Adrenal gland (tissue), 5 donors: ENCODE measurements around the gene SIRT5.

Source experiments
- POLR2A ChIP-seq, 2 donors: fragments of 450-650 bp; IDR thresholded peaks; one replicate each; pipeline ENCODE4 v1.6.1; 2017; ENCODE audit warnings: antibody characterized with exemption in 2 of 2, mild to moderate bottlenecking in 2 of 2, moderate library complexity in 1 of 2
- TF ChIP-seq, protein P1 (sequence below), 6 experiments: fragments of 450-650 bp in 4 of 6; fragments of 200-600 bp in 2 of 6; sonication (generic) in 1 of 6; IDR thresholded peaks; 1 replicate in 5 of 6; 2 replicates in 1 of 6; pipeline versions ENCODE4 v1.5.1 to v1.8.0; 2016 to 2021; ENCODE audit warnings: antibody characterized with exemption in 6 of 6, mild to moderate bottlenecking in 2 of 6, moderate library complexity in 1 of 6
- donor health status: DM: no; HTN: no; CAD: no.

DNA sequence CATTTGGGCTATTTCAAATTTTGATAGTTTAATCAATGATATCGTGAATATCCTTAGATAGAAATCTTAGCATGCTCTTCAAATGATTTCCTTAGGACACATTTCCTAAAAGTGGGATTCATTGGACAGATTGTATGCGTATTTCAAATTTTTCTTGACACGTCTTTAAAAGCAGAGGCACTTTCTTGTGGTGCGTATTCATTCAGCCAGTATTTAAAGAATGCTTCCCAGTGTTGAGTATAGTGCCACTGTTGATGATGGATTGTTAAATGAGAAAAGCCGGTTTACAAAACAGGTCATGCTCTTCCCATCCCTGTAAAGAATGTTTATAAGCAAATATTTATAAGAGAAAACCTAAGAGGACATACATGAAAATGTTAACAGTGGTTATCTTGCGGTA lies 25.6 kb downstream of the SIRT5 start:
- TF ChIP-seq, protein P1, sequence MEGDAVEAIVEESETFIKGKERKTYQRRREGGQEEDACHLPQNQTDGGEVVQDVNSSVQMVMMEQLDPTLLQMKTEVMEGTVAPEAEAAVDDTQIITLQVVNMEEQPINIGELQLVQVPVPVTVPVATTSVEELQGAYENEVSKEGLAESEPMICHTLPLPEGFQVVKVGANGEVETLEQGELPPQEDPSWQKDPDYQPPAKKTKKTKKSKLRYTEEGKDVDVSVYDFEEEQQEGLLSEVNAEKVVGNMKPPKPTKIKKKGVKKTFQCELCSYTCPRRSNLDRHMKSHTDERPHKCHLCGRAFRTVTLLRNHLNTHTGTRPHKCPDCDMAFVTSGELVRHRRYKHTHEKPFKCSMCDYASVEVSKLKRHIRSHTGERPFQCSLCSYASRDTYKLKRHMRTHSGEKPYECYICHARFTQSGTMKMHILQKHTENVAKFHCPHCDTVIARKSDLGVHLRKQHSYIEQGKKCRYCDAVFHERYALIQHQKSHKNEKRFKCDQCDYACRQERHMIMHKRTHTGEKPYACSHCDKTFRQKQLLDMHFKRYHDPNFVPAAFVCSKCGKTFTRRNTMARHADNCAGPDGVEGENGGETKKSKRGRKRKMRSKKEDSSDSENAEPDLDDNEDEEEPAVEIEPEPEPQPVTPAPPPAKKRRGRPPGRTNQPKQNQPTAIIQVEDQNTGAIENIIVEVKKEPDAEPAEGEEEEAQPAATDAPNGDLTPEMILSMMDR (IDR thresholded peaks at IDR 0.05): no peak
- TF ChIP-seq POLR2A (IDR thresholded peaks at IDR 0.05): no peak
